ENCODE data around the gene HDAC4. TPM values are rescaled to one million over a fixed set of nuclear protein-coding genes. Genes with fewer than 3 reads are reported as not detected.

The HDAC4 gene
- total RNA-seq, 1 experiment from 2014 or later: 47.6 TPM

GRCh38 chr2:239406316-239406995, 5.6 kb upstream of the HDAC4 start:
- ChIA-PET POLR2A (no interaction called here), CTCF (no interaction called here), RAD21 (ENCODE audit: low non-redundant PET in 1 of 2, low total read pairs in 2 of 2, uncharacterized antibody in 2 of 2, unreplicated experiment in 2 of 2) (no interaction called here)
- Histone ChIP-seq H3K27ac (ENCODE audit: low read depth, low read length) (no peak overlapping the region), H3K79me2 (ENCODE audit: insufficient read depth, low read length) (no peaks in the 10 kb centered on the region), H3K9me2 (ENCODE audit: insufficient read depth) (no peaks in the 10 kb centered on the region), H3K9me3 (ENCODE audit: control insufficient read depth in 1 of 2, insufficient read depth in 1 of 2, low read depth in 1 of 2, low read length in 2 of 2) (no peaks in the 10 kb centered on the region), H3K9ac (ENCODE audit: low read length) (no peak overlapping the region), H3K27me3 (ENCODE audit: insufficient read depth, low read length) (no peaks in the 10 kb centered on the region), H3K4me1 (ENCODE audit: control insufficient read depth in 1 of 2, insufficient read depth in 2 of 2, low read length in 2 of 2) (peaks cover 7 to 14% of the 10 kb centered on the region in 2 experiments), H2AFZ (ENCODE audit: low read depth, low read length, poor library complexity, severe bottlenecking) (no peak overlapping the region), H3K4me3 (replicated peaks in 1 of 2; ENCODE audit: low read depth in 1 of 2, low read length in 2 of 2) (no peak overlapping the region), H4K20me1 (ENCODE audit: insufficient read depth) (no peaks in the 10 kb centered on the region), H3K36me3 (ENCODE audit: control insufficient read depth in 1 of 2, insufficient read depth in 2 of 2, low read length in 2 of 2) (no peaks in the 10 kb centered on the region), H3K4me2 (ENCODE audit: low read length) (no peak overlapping the region)
- no peak for ATAC-seq
- intact Hi-C loops (cut with micrococcal nuclease): no loop called here
- DNase-seq (ENCODE audit: low read depth, low spot score): no peak
- TF ChIP-seq ZNF274 (IDR thresholded peaks at IDR 0.05; ENCODE audit: low read depth, low read length) (no peak), EZH2phosphoT487 (IDR thresholded peaks at IDR 0.05; ENCODE audit: borderline replicate concordance) (no peak), RAD21 (IDR thresholded peaks at IDR 0.05; ENCODE audit: low read depth) (no peak), SRF (IDR thresholded peaks at IDR 0.05; ENCODE audit: low read depth) (no peak), ZBTB33 (IDR thresholded peaks at IDR 0.05; ENCODE audit: extremely low read depth, insufficient replicate concordance, low read length) (no peak), POLR2AphosphoS5 (IDR thresholded peaks at IDR 0.05; ENCODE audit: low read depth, low read length) (no peak), REST (IDR thresholded peaks at IDR 0.05; ENCODE audit: low read depth) (no peak), JUND (IDR thresholded peaks at IDR 0.05) (no peak), POLR2A (IDR thresholded peaks at IDR 0.05; ENCODE audit: borderline replicate concordance, extremely low read depth, insufficient read depth, insufficient read length) (no peak), TCF7L2 (IDR thresholded peaks at IDR 0.05; ENCODE audit: borderline replicate concordance, extremely low read depth, insufficient read depth, insufficient read length) (no peak), CEBPB (IDR thresholded peaks at IDR 0.05; ENCODE audit: low read depth) (no peak), SIN3A (IDR thresholded peaks at IDR 0.05; ENCODE audit: low read depth) (no peak), EGR1 (IDR thresholded peaks at IDR 0.05; ENCODE audit: low read depth) (no peak), EZH2 (IDR thresholded peaks at IDR 0.05) (no peak)
- no TSS peak for BruUV-seq (replicated peaks)
